C4-2B (cell line): ENCODE results near the gene GPR31.

Source experiments
- ZFX ChIP-seq: fragments of 450-650 bp; IDR thresholded peaks from 2 replicates; pipeline ENCODE4 v1.6.1; 2017
- TF ChIP-seq, protein P1 (sequence below): fragments of 450-650 bp; conservative IDR thresholded peaks from 2 replicates; pipeline ENCODE4 v1.5.1; 2017; ENCODE audit warnings: mild to moderate bottlenecking

- TF ChIP-seq, protein P1, sequence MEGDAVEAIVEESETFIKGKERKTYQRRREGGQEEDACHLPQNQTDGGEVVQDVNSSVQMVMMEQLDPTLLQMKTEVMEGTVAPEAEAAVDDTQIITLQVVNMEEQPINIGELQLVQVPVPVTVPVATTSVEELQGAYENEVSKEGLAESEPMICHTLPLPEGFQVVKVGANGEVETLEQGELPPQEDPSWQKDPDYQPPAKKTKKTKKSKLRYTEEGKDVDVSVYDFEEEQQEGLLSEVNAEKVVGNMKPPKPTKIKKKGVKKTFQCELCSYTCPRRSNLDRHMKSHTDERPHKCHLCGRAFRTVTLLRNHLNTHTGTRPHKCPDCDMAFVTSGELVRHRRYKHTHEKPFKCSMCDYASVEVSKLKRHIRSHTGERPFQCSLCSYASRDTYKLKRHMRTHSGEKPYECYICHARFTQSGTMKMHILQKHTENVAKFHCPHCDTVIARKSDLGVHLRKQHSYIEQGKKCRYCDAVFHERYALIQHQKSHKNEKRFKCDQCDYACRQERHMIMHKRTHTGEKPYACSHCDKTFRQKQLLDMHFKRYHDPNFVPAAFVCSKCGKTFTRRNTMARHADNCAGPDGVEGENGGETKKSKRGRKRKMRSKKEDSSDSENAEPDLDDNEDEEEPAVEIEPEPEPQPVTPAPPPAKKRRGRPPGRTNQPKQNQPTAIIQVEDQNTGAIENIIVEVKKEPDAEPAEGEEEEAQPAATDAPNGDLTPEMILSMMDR: no peak
- TF ChIP-seq ZFX: no peak
These were observed 48.1 kb downstream of the GPR31 start for GRCh38 chr6:167109651-167110050.
